Hindlimb muscle (tissue), 1 donor: ENCODE data around the gene LDLRAP1. TPM values are rescaled to one million over a fixed set of nuclear protein-coding genes. Genes with fewer than 3 reads are reported as not detected.
"Not testable (repeated sequence)": the region's sequence is repeated elsewhere in the genome, so short reads cannot be mapped to it uniquely, and the experiment has no call there.

Source experiments
- DNase-seq: peaks from one replicate; pipeline ENCODE4 v3.0.0-alpha.2; 2013
- polyA plus RNA-seq: library from polyadenylated mRNA; unstranded; fragments of 120-200 nt; gene quantifications from one replicate; pipeline ENCODE4 v1.2.1, GENCODE V29; 2013; ENCODE audit not compliant: insufficient read length

Gene LDLRAP1
- polyA plus RNA-seq, 1 donor: 14.5 TPM

DNA sequence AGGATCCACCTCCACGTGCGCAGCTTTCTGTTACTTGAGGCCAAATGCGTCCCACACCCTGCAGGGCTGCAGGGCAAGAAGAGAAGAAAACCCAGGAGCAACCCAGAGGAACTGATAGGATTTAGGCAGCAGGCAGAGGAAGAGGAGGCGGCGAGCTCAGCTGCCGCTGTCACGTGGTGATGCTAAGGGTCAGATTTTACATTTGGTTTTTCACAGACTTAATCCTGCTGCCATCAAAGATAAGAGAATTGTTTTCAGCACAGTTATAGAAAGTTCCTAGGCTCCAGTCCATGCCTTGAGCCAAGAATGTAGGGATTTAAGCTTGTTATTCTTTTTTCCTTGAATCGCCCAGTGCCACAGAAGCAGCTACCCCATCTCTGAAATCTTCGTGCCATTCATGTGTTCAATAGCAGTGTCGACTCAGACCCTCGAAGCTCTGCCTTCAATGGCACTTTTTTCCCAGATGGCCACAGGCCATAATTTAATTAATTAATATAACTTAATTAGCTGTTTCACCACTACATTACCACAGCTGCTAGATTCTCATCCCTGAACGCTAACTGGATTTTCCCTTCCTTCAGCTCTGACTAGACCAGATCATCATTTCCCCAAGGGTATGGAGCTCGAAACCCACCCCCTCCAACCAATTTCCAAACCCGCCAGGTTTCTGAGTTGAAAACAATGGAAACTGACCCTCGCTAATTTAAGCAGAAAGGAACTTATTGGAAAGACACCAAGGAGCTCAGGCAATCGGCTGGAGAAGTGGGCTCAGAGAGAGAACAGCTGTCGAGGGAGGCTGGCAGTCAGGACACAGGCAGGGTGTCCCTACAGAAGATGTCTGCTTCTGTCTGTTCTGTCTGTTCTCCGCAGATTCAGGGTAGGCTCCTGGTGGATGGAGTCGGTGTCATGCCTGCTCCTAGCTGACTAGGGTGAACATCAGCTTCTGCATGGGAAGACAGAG lies 36.2 kb downstream of the LDLRAP1 start:
- DNase-seq: no peak

DNA sequence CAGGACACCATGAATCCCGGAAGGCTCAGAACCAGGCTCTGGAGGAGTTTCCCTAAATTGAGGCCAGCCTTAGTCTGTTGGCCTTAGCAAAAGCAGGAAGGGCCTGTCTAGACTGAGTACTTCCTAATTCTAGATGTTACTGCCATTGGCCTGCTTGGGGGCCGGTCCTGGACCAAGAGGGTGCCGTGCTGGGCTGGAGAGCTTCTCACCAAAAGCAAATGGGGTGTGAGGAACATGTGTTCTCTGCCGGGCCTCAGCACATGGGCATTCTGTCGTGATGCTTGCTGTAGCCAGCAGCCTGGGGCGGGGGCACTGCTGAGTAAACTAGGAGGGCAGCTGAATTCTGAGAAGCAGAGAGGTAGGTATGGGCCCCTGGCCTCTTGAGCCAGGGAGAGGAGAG lies 37.5 kb downstream of the LDLRAP1 start:
- no peak for DNase-seq

DNA sequence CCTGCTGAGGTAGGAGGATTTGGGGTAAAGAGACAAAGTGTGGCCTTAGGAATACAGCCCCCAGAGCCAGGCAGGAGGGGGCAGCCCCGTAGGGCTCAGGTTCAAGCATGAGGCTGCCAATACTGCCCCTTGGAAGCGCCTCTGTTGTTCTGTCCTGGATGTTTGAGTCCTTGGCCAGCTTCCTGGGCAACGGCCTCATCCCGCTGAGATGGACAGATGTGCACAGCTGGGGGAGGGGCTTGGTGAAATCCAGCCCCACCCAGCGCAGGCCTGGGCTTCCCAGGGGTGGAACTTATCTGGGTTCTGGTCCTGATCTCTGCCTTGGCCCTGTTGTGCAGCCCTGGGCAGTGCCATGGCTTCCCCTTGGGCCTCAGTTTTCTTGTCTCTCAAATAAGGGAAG lies 38.4 kb downstream of the LDLRAP1 start:
- DNase-seq: no peak

DNA sequence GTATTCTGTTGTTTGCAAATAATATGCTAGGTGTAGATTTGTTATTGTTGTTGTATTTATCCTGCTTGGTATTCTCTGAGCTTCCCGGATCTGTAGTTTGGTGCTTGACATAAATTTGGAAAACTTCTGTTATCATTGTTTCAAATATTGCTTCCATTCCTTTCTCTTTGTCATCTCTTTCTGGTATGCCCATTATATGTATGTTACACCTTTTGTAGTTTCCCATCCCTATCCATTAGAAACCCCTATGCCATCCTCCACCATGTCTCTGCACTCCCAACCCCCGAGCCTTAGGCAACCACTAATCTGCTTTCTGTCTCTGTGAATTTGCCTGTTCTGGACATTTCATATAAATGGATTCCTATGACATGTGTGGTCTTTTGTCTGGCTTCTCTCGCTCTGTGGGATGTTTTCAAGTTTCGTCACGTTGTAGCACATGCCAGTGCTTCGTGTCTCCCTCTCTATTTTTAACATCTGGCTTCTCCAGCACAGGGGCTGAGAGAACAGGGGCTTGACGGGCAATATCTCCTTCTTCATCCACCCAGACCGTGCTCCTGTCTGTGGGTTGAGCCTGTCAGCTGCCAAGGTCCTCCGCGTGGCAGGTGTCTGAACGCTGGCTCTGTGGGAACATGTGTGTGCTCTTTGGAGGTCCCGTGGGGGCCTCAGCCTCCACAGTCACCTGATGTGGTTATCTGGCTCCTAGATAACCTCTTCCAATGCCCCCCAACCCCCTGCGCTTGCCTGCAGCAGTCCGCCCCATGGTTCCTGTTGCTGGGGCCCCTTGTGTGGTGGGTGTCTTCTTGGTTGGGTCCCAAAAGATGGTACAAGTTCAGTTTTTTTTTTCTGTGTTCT lies 40.3 kb downstream of the LDLRAP1 start:
- no peak for DNase-seq

DNA sequence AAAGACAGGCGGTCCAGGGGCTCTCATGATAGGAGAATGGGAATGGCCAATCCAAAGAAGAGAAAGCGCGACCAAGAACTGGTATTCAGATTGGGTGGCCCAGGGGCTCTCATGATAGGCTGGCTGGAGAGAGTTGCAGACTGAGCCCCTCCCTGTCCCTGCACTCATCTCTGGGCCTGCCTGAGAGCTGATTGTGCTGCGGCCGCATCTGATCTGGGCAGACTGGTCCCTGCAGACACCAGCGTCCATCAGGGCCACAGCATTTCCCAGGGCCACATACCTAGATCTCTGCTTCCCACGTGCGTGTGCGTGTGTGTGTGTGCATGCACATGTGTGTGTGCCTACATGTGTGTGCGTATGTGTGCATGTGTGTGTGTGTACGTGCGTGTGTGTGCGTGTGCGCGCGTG lies 42.8 kb downstream of the LDLRAP1 start:
- no peak for DNase-seq

DNA sequence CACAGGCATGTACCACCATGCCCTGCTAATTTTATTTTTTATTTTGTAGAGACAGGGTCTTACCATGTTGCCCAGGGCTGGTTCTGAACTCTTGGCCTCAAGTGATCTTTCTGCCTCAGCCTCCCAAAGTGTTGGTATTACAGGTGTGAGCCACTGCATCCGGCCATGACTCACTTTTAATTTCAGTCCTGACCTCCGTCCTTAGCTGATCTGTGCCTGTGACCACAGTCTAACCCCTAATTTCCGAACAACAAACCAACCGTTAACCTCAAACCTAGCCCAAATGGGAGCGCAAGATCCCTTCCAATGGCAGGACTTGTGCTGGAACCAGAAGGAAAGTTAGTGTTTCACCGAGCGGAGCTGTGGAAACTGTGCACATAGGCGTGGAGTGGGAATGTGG lies 43.9 kb downstream of the LDLRAP1 start:
- DNase-seq: no peak

DNA sequence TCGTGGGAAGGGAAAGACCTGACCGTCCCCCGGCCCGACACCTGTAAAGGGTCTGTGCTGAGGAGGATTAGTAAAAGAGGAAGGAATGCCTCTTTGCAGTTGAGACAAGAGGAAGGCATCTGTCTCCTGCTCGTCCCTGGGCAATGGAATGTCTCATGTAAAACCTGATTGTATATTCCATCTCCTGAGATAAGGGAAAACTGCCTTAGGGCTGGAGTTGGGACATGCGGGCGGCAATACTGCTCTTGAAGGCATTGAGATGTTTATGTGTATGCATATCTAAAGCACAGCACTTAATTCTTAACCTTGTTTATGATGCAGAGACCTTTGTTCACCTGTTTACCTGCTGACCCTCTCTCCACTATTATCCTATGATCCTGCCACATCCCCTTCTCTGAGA lies 44.8 kb downstream of the LDLRAP1 start:
- DNase-seq: not testable (repeated sequence)

DNA sequence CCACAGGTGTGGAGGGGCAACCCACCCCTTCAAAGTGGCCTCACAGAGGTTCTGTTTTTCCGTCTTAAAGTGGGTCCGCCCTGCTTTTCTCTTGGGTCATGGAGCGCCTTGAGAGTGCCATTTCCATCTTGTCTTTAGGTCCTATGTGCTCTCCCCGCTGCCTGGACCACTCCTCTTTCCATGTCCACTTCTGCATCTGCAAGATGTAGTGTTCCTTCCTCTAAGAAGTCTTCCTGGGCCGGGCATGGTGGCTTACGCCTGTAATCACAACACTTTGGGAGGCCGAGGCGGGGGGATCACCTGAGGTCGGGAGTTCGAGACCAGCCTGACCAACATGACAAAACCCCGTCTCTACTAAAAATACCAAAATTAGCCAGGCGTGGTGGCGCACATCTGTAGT lies 45.4 kb downstream of the LDLRAP1 start:
- not testable (repeated sequence) for DNase-seq

DNA sequence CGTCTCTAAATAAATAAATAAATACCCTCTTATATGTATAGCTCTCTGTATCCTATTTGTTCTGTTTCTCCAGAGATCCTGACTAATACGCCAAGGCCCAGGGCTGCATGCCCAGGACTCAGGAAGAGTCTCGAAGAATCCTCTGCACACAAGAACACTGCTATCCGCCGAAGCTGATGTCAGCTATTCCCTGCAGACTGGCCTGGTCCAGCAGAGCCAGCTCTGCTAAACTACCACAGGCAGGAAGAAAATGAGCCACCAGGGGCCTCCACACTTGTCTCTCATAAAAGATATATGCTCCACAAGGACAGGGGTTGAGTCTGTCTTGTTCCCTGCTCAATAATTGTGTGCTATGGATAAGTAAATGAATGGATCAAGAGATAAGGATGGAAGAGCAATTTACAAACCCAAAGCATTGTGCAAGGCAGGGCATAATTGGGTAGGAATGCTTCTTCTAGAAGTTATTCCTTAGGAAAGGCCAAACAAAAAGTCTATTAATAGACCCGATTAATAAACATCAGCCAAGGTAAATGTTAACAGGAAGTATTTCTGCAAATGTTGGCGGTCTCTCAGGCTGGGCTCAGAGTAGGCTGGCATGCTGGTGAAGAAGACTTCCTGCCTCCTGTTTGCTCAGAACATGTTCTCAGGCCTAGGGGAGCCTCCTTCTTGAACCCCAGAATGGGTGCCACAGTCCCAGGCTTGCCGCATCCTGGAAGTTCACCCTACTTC lies 46.9 kb downstream of the LDLRAP1 start:
- DNase-seq: no peak

DNA sequence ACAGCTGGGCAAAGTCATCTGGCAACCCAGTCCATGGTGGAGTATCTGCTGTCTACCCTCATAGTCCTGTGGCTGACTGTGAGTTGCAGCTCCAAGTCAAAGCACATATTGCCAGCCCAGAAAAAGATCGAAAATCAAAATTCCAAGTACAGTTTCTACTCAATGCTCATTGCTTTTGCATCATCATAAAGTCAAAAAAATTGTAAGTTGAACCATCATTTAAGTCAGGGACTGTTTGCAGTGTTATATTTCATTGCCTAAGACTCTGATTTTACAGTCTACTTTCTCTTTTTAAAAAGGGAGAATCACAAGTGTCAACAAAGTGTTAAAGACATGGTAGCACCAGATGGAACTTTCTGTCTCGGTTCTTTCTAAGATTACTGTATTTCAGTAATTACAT lies 50.5 kb downstream of the LDLRAP1 start:
- DNase-seq: no peak

DNA sequence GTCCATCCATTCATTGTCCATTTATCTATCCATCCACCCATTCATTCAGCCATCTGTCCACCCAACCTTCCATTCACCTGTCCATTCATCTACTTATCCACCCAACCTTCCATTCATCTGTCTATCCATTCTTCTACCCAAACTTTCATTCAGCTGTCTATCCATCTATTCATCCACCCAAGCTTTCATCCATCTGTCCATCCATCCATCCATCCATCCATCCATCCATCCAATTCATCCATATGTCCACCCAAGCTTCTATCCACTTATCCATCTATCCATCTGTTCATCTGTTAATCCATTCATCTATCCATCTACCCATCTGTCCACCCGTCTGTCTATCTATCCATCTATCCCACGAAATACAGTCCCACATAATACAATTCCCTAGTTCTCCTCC lies 51.6 kb downstream of the LDLRAP1 start:
- DNase-seq: no peak

DNA sequence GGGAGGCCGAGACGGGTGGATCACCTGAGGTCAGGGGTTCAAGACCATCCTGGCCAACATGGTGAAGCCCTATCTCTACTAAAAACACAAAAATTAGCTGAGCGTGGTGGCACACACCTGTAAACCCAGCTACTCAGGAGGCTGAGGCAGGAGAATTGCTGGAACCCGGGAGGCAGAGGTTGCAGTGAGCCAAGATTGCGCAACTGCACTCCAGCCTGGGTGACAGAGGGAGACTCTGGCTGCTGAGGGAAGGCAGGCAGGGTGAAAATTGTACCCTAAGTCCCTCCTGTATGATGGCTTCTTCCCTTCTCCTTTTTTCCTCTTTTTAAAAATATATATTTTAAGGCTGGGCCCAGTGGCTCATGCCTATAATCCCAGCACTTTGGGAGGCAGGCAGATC lies 53.2 kb downstream of the LDLRAP1 start:
- not testable (repeated sequence) for DNase-seq

DNA sequence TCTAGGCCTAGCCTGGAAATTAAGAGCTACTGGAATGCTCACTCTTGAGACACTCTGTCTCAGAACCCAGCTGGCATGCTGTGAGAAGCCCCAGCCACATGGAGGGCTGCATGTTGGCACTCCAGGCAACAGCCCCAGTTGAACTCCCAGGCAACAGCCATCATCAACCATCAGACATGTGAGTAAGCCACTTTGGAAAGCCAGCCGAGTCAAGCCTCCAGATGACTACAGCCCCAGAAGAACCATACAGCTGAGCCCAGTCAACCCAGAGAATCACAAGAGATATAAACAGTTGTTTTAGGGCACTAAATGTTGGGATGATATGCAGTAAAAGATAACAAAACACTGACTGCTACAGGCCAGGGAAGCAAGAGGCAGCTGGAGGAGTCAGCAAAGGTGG lies 55.5 kb downstream of the LDLRAP1 start:
- DNase-seq: no peak

DNA sequence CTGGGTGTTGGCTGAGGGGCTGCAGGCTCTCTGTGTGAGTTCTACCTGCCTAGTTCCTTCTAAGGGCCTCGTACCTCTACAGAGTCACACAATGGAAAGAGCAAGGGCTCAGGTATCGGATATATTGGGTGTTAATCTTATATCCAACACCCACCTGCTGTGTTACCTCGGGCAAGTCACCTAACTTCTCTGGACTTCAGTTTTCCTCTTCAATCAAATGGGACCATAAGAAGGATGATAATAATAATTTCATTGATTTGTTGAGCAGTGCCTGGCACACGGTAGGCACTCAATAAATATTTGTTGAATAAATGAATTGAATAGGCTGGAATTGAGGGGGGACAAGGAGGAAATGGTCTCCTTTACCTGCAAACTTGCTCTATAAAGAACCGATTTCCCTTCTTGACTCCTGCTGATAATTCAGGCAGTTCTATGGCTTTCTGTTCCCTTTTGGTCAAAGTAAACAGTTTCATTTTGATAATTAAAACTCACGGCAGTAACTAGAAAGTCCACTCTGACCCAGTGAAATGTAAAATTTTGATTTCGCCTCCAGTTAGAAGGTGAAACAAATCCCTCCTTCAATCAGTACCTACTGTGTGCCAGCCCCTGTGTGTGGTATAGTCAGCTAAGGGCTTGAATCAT lies 56.7 kb downstream of the LDLRAP1 start:
- DNase-seq: no peak

DNA sequence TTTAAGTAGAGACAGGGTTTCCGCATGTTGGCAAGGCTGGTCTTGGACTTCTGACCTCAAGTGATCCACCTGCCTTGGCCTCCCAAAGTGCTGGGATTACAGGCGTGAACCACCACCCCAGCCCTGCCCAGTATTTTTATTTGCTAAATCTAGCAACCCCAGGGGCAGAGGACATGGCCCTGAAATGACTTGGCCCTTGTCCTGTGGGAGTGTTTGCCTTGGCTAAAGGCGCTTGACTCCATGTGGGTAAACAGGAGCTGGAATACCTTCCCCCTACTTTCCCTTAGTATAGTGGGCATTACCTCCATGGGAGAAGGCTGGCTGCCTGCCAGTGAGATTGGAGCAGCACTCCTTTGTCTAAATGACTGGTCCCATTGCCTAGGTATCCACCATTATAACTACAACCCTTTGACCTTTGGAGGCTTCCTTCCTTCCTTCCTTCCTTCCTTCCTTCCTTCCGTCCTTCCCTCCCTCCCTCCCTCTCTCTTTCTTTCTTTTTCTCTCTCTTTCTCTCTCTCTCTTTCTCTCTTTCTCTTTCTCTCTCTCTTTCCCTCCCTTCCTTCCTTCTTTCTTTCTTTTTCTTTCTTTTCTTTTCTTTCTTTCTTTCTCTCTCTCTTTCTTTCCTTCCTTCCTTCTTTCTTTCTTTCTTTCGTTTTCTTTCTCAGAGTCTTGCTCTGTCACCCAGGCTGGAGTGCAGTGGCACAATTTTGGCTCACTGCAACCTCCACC lies 57.7 kb downstream of the LDLRAP1 start:
- not testable (repeated sequence) for DNase-seq

DNA sequence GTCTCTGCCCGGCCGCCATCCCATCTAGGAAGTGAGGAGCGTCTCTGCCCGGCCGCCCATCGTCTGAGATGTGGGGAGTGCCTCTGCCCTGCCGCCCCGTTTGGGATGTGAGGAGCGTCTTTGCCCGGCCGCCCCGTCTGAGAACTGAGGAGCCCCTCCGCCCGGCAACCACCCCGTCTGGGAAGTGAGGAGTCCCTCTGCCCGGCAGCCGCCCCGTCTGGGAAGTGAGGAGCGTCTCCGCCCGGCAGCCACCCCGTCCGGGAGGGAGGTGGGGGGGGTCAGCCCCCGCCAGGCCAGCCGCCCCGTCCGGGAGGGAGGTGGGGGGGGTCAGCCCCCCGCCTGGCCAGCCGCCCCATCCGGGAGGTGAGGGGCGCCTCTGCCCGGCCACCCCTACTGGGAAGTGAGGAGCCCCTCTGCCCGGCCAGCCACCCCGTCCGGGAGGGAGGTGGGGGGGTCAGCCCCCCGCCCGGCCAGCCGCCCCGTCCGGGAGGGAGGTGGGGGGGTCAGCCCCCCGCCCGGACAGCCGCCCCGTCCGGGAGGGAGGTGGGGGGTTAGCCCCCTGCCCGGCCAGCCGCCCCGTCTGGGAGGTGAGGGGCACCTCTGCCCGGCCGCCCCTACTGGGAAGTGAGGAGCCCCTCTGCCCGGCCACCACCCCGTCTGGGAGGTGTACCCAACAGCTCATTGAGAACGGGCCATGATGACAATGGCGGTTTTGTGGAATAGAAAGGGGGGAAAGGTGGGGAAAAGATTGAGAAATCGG lies 60.6 kb downstream of the LDLRAP1 start:
- DNase-seq: not testable (repeated sequence)

DNA sequence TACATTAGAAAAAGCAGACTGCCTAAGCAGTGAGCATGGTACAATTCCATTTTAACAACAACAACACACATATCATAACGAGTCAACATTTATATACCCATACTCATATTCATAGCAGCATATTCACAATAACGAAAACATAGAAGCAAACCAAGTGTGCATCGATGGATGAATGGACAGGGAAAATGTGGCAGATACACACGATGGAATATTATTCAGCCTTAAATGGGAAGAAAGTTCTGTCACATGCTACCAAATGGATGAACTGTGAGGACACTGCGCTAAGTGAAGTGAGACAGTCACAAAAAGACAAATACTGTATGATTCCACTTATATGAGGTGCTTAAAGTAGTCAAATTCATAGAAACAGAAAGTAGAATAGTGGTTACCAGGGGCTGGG lies 63.7 kb downstream of the LDLRAP1 start:
- DNase-seq: no peak

DNA sequence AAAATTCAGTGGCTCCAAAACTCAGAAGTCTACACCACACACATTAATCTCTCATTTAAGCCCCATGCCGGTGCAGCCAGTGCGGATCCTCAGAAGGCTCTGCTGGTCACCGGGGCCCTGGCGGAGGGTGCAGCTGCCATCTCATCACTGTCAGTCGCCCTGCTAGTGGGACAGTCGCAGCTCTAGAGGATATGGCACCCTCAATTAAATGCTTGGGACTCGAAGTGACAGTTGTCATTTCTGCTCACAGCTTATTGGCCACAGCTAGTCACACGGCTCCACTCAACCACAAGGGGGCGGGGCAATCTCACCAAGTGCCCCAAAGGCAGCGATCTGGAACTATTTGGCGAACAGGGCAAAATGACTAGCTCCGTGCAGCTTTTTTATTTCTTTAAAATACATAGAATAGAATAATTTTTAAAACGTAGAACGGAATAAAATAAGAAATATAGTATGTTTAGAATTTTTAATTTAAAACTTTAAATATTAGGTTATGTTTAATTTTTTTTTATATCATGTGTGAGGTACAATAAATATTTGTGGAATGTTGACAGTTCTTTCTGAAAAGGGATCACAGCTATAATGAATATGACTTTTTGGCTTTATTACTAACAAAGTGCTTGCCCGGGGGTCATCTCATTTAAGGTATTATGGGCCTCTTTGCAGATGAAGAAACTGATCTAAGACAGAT lies 65.2 kb downstream of the LDLRAP1 start:
- peak; percentile 83 for DNase-seq

DNA sequence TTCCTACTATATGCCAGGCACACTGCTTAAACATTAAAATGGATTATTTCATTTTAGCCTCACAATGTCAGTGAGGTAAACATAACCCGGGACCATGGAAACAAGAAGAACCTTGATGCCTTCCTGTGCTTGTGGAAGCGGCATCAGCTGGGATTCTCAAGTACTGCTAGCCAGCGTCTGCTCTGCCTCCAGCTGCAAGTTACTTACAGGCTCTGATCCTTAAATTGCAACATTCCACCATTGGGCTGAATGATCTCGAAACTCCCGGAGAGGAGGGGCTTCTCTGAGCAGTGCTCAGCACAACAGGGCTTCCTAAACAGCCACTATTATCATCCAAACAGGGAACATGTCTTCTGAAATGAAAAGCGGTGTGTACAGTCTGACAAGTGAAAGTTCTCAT lies 66.5 kb downstream of the LDLRAP1 start:
- DNase-seq: no peak
